Panc1 (cell line): Measurements from ENCODE around the gene PAGR1. TPM values are rescaled to one million over a fixed set of nuclear protein-coding genes. Genes with fewer than 3 reads are reported as not detected.

Source experiments
- ATAC-seq: fragments of 200-7000 bp; cut with Tn5 transposase; 2 replicates; pipeline ENCODE4 v1.9.1; 2020; ENCODE audit warnings: mild to moderate bottlenecking, moderate library complexity
- BruUV-seq: library from RNA; stranded (reverse); fragments of 400-500 nt; replicated peaks from 2 replicates; lab custom pipeline; 2021; lab: Mats Ljungman, UMichigan
- CTCF ChIA-PET: fragments of 300-600 bp; sonication (Branson Sonifier 250); formaldehyde crosslinking; loops from one replicate; lab custom pipeline; 2022; ENCODE audit warnings: antibody characterized with exemption; lab: Charles Lee
- POLR2A ChIA-PET: fragments of 300-600 bp; sonication (Branson Sonifier 250); formaldehyde crosslinking; loops from one replicate; lab custom pipeline; 2022; ENCODE audit warnings: antibody characterized with exemption; lab: Charles Lee
- DNase-seq: peaks from one replicate; pipeline ENCODE4 v3.0.0-alpha.2; 2010; ENCODE audit warnings: low read depth, low spot score
- H3K27ac ChIP-seq: 2 replicates; pipeline ENCODE4 v1.5.1; 2011; ENCODE audit warnings: mild to moderate bottlenecking, low read length, inconsistent platforms
- H3K27me3 ChIP-seq: fragments of 200-500 bp; sonication (Bioruptor generic); 2 replicates; pipeline ENCODE4 v1.6.0; 2014; ENCODE audit warnings: low read length, inconsistent platforms; ENCODE audit not compliant: control insufficient read depth, insufficient read depth
- H3K36me3 ChIP-seq: fragments of 200-500 bp; sonication (Bioruptor generic); 2 replicates; pipeline ENCODE4 v1.5.1; 2014; ENCODE audit warnings: inconsistent platforms, mild to moderate bottlenecking, low read length, moderate library complexity; ENCODE audit not compliant: control insufficient read depth, insufficient read depth
- H3K4me1 ChIP-seq: 2 replicates; pipeline ENCODE4 v1.5.1; 2011; ENCODE audit warnings: inconsistent platforms, mild to moderate bottlenecking, low read length, moderate library complexity; ENCODE audit not compliant: control insufficient read depth, insufficient read depth
- H3K4me3 ChIP-seq, 2 experiments: 2 replicates each; pipeline ENCODE4 v1.5.1; 2011 to 2012; ENCODE audit warnings: low read depth in 2 of 2, low read length in 2 of 2, mild to moderate bottlenecking in 2 of 2, inconsistent platforms in 1 of 2, moderate library complexity in 1 of 2
- H3K9me3 ChIP-seq: fragments of 200-500 bp; sonication (Bioruptor generic); 2 replicates; pipeline ENCODE4 v1.5.1; 2014; ENCODE audit warnings: low read depth, mild to moderate bottlenecking, inconsistent platforms, low read length, moderate library complexity; ENCODE audit not compliant: control insufficient read depth, insufficient read depth
- CTCF ChIP-seq: fragments of 450-650 bp; IDR thresholded peaks from 2 replicates; pipeline ENCODE4 v1.5.1; 2017; ENCODE audit warnings: mild to moderate bottlenecking
- POLR2AphosphoS5 ChIP-seq: IDR thresholded peaks from 2 replicates; pipeline ENCODE4 v1.6.1; 2012; ENCODE audit warnings: mild to moderate bottlenecking, low read depth, low read length, moderate library complexity
- REST ChIP-seq, 2 experiments: IDR thresholded peaks; 2 replicates each; pipeline ENCODE4 v1.6.1; 2011 to 2012; ENCODE audit warnings: low read depth in 2 of 2, control low read depth in 1 of 2, low read length in 1 of 2, mild to moderate bottlenecking in 1 of 2, moderate library complexity in 1 of 2; ENCODE audit not compliant: insufficient read depth in 1 of 2
- SIN3A ChIP-seq: IDR thresholded peaks from 2 replicates; pipeline ENCODE4 v1.6.1; 2012; ENCODE audit warnings: low read depth, mild to moderate bottlenecking, low read length, moderate library complexity, borderline replicate concordance; ENCODE audit not compliant: insufficient read depth
- TCF7L2 ChIP-seq: IDR thresholded peaks from 2 replicates; pipeline ENCODE4 v1.6.1; 2011; ENCODE audit warnings: mild to moderate bottlenecking, low read depth, low read length, inconsistent platforms
- in situ Hi-C: cut with HindIII; loops from 2 replicates; pipeline ENCODE4 v1.10.0; 2016; ENCODE audit warnings: low sequenced_read_pairs, low pct_unique_long_range_greater_than_20kb
- intact Hi-C: fragments of 100-400 bp; cut with micrococcal nuclease; formaldehyde crosslinking; loops from one replicate; pipeline ENCODE4 v1.10.0; 2022; ENCODE audit not compliant: unreplicated experiment
- total RNA-seq: library from RNA; stranded (reverse); gene quantifications from one replicate; pipeline ENCODE4 v1.2.1, GENCODE V29; 2021; ENCODE audit not compliant: unreplicated experiment

The PAGR1 gene
- total RNA-seq, 1 experiment from 2014 or later: 42.5 TPM

DNA sequence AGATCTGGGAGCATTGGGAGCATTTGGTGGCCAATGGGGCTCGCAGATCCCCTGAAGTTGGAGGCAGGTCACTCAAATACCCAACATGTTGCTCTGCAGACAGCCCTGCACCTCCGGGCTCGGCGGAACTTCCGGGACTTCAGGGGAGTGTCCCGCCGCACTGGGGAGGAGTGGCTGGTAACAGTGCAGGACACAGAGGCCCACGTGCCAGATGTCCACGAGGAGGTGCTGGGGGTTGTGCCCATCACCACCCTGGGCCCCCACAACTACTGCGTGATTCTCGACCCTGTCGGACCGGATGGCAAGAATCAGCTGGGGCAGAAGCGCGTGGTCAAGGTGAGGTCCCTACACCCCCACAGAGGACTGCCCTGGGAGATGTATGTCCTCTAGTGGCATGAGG, 20.7 kb downstream of the PAGR1 start:
- H3K9me3 ChIP-seq: no peaks in the 10 kb centered on the region
- CTCF ChIA-PET: interaction anchor here (0.6 to 0.7 kb wide), 2 partner anchors 64 to 195 kb away, joined by 3 to 5 read pairs; no protein-coding TSS in a partner anchor
- H3K27ac ChIP-seq: no peak overlapping the region
- intact Hi-C loops (no loop called here), in situ Hi-C loops (no loop called here)
- no peak for TF ChIP-seq CTCF
- TF ChIP-seq REST (IDR thresholded peaks at IDR 0.05; ENCODE audit: insufficient read depth in 1 of 2, low read depth in 2 of 2, low read length in 1 of 2): no peak
- TF ChIP-seq TCF7L2: no peak
- TF ChIP-seq POLR2AphosphoS5: no peak
- H3K4me1 ChIP-seq: no peaks in the 10 kb centered on the region
- ATAC-seq (no peak; the same call in 1 of the 2 replicates), DNase-seq (no peak)
- no peaks in the 10 kb centered on the region for H3K27me3 ChIP-seq
- H3K36me3 ChIP-seq: no peaks in the 10 kb centered on the region
- POLR2A ChIA-PET: no interaction called here
- no peak overlapping the region for H3K4me3 ChIP-seq
- BruUV-seq: no TSS peak

DNA sequence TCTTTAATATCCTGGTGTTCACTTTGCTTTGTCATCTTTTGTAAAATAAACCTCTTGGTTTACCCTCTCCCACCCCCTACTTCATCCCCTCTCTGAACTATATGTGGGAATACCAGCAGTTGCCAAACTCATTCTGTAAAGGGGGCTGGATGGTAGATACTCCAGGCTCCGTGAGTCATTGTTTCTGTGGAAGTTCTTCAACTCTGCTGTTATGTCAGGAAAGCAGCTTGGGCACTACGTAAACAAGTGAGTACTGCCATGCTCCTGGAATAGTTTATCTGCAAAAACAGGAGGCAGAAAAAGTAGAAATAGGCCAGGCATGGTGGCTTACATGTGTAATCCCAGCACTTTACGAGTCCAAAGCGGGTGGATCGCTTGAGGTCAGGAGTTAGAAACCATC, 21.9 kb downstream of the PAGR1 start:
- Histone ChIP-seq H3K36me3 (no peaks in the 10 kb centered on the region; the same call in 1 of the 2 replicates), H3K4me1 (no peaks in the 10 kb centered on the region), H3K27me3 (no peaks in the 10 kb centered on the region), H3K4me3 (no peak overlapping the region), H3K9me3 (no peaks in the 10 kb centered on the region), H3K27ac (no peak overlapping the region)
- ChIA-PET POLR2A (no interaction called here), CTCF (no interaction called here)
- ATAC-seq: no peak
- DNase-seq: no peak
- in situ Hi-C loops (no loop called here), intact Hi-C loops (no loop called here)
- TF ChIP-seq REST (IDR thresholded peaks at IDR 0.05; ENCODE audit: insufficient read depth in 1 of 2, low read depth in 2 of 2, low read length in 1 of 2) (no peak), TCF7L2 (no peak), POLR2AphosphoS5 (no peak), CTCF (no peak), SIN3A (no peak)
- BruUV-seq: no TSS peak
